Suprapubic skin (tissue), 4 donors: ENCODE results near the gene CLDN6. TPM values are rescaled to one million over a fixed set of nuclear protein-coding genes. Genes with fewer than 3 reads are reported as not detected.
A peak's percentile ranks its signal among the peaks of the same experiment; 100 is the strongest.

ENCODE experiments used
- DNase-seq, 2 donors: peaks; one replicate each; pipeline ENCODE4 v3.0.0-alpha.2; 2019; ENCODE audit warnings: low spot score in 2 of 2
- H3K27ac ChIP-seq: fragments of 200-600 bp; sonication (generic); one replicate; pipeline ENCODE4 v1.5.1; 2019
- H3K27me3 ChIP-seq: fragments of 200-600 bp; sonication (generic); one replicate; pipeline ENCODE4 v1.5.1; 2019
- H3K36me3 ChIP-seq: fragments of 200-600 bp; sonication (generic); one replicate; pipeline ENCODE4 v1.5.1; 2019
- H3K4me1 ChIP-seq: fragments of 200-600 bp; sonication (generic); one replicate; pipeline ENCODE4 v1.5.1; 2019
- H3K4me3 ChIP-seq: fragments of 200-600 bp; sonication (generic); one replicate; pipeline ENCODE4 v1.5.1; 2019; ENCODE audit warnings: mild to moderate bottlenecking
- H3K9me3 ChIP-seq: fragments of 200-600 bp; sonication (generic); one replicate; pipeline ENCODE4 v1.5.1; 2019
- CTCF ChIP-seq, 2 donors: fragments of 200-600 bp in 1 of 2; fragments of 450-650 bp in 1 of 2; sonication (generic) in 1 of 2; IDR thresholded peaks; one replicate each; pipeline ENCODE4 v1.5.1; 2016 to 2019; ENCODE audit warnings: antibody characterized with exemption in 2 of 2, mild to moderate bottlenecking in 1 of 2, moderate library complexity in 1 of 2
- EP300 ChIP-seq: sonication (generic); formaldehyde crosslinking; IDR thresholded peaks from one replicate; pipeline ENCODE4 v1.6.1; 2017; ENCODE audit warnings: antibody characterized with exemption
- POLR2A ChIP-seq, 2 donors: fragments of 450-650 bp; IDR thresholded peaks; one replicate each; pipeline ENCODE4 v1.6.1; 2017; ENCODE audit warnings: antibody characterized with exemption in 2 of 2, mild to moderate bottlenecking in 2 of 2, moderate library complexity in 2 of 2
- POLR2AphosphoS5 ChIP-seq, 3 donors: sonication (generic); formaldehyde crosslinking; IDR thresholded peaks; one replicate each; pipeline ENCODE4 v1.6.1; 2017; ENCODE audit warnings: antibody characterized with exemption in 3 of 3
- WGBS: methylation state at CpG from one replicate; pipeline ENCODE4 v1.1.5; 2018; 5-methylcytosine and 5-hydroxymethylcytosine counted together
- total RNA-seq, 4 donors: library from RNA; depleted of rRNA; stranded (reverse); fragments of >200 nt; gene quantifications; one replicate each; pipeline ENCODE4 v1.1.0, GENCODE V29; 2016

Gene CLDN6
- total RNA-seq, 4 donors from 2014 or later, result not detected

DNA sequence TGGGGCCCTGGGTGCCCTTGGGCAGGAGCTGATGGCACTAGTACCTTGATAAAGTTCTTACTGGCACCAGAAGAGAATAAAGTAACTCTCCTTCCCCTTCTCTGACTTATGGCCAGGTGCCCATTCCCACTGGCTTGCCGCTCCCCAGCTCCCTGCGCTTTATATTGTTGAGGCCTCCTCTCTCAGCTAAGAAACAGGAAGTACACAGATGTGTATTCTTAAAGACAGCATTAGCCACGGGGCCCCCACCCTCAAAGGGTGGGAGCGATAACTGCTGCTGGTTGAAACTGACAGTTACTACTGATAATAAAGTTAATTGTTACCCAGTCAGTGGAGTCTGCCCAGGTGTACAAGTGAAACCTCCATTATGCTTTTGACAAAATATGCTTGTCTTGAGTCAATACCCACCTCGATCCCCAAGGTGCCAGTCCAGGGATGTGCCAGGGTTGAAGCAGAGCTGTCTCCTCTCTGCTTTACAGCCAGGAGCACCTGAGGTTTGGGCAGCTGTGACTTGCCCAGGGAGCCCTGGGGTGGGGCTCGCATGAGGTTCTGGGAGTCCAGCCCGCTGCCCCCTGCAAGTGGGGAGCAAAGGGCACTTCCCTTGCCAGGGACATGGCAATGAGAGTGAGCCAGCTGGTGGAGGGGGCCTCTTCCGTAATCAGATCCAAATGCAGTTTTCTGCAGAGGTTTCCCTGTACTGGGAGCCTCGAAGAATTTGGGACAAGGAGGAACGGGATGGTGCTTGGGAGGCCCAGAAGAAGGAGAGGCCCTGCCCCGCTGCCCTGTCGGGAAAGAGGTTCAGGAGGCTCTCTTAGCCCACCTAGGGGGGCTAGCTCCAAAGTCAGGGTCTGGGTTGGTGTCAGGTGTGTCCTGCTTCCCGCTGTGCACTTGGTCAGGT lies 10.7 kb downstream of the CLDN6 start:
- no peak for DNase-seq
- H3K4me1 ChIP-seq, result peaks cover 29% of the 10 kb centered on the region
- H3K4me3 ChIP-seq, result no peak overlapping the region
- no peaks in the 10 kb centered on the region for H3K9me3 ChIP-seq
- H3K36me3 ChIP-seq, result no peaks in the 10 kb centered on the region
- H3K27ac ChIP-seq, result no peak overlapping the region
- TF ChIP-seq EP300, result no peak
- TF ChIP-seq POLR2AphosphoS5 (IDR thresholded peaks at IDR 0.05), result no peak
- TF ChIP-seq POLR2A (IDR thresholded peaks at IDR 0.05), result no peak
- TF ChIP-seq CTCF (IDR thresholded peaks at IDR 0.05), result no peak
- 54% methylated on average over 8 of the region's 13 CpGs for WGBS
- peaks cover 73% of the 10 kb centered on the region for H3K27me3 ChIP-seq

DNA sequence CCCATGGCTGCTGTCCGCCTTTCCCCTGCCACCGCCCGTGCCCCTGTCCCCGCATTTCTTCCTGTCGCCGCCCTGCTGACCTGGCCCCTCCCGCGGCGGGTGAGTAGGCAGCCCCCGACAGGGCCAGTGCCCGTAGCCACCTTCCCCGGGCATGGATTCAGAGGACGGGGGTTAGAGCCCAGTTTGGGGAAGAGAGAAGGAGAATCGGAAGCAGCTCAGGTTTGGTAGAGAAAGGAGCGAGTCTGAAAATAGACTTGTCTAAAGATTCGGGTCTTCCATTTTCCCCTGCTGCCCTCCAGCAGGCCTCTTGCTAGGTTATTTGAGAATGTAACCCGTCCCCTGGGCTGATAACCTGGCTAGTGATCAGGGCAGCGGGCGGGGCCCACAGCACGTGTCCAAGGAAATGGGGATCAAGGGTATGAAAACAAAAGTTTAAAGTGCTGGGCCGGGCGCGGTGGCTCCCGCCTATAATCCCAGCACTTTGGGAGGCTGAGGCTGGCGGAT lies 13.2 kb downstream of the CLDN6 start:
- no peak for TF ChIP-seq POLR2A (IDR thresholded peaks at IDR 0.05)
- TF ChIP-seq CTCF (IDR thresholded peaks at IDR 0.05), result no peak
- no peak for TF ChIP-seq POLR2AphosphoS5 (IDR thresholded peaks at IDR 0.05)
- no peak for TF ChIP-seq EP300
- 4% methylated on average over 12 of the region's 25 CpGs for WGBS
- H3K27me3 ChIP-seq, result peaks cover 52% of the 10 kb centered on the region
- H3K4me1 ChIP-seq, result peaks cover 25% of the 10 kb centered on the region
- no peaks in the 10 kb centered on the region for H3K36me3 ChIP-seq
- H3K4me3 ChIP-seq, result peak overlapping the region; percentile 42
- no peak overlapping the region for H3K27ac ChIP-seq
- no peaks in the 10 kb centered on the region for H3K9me3 ChIP-seq
- DNase-seq, result no peak

DNA sequence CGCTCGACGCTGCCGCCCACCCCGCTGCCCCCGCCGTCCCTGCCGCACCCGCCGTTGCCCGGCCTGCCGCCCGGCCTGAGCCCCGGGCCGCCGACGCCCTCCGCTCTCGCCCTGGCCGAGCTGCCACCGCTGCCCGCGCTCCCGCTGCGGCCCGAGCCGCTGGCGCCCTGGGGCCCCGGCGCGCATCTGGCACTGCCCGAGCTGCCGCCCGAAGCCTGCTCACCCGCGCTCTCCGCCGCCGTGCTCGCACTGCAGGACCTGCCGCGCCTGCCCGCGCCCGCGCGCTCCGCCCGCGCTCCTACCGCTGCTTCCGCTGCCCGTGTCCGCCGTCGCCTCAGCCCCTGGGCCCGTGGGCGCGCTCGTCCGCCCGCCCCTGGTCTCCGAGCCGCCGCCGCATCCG lies 13.7 kb downstream of the CLDN6 start:
- Histone ChIP-seq H3K36me3 (no peaks in the 10 kb centered on the region), H3K4me1 (peaks cover 25% of the 10 kb centered on the region), H3K27me3 (peaks cover 48% of the 10 kb centered on the region), H3K4me3 (peak overlapping the region; percentile 42), H3K27ac (no peak overlapping the region), H3K9me3 (no peaks in the 10 kb centered on the region)
- TF ChIP-seq EP300 (no peak), POLR2A (IDR thresholded peaks at IDR 0.05) (no peak), CTCF (IDR thresholded peaks at IDR 0.05) (no peak), POLR2AphosphoS5 (IDR thresholded peaks at IDR 0.05) (no peak)
- no peak for DNase-seq
- WGBS, result no CpG with 5 or more reads among the region's 67 CpGs

DNA sequence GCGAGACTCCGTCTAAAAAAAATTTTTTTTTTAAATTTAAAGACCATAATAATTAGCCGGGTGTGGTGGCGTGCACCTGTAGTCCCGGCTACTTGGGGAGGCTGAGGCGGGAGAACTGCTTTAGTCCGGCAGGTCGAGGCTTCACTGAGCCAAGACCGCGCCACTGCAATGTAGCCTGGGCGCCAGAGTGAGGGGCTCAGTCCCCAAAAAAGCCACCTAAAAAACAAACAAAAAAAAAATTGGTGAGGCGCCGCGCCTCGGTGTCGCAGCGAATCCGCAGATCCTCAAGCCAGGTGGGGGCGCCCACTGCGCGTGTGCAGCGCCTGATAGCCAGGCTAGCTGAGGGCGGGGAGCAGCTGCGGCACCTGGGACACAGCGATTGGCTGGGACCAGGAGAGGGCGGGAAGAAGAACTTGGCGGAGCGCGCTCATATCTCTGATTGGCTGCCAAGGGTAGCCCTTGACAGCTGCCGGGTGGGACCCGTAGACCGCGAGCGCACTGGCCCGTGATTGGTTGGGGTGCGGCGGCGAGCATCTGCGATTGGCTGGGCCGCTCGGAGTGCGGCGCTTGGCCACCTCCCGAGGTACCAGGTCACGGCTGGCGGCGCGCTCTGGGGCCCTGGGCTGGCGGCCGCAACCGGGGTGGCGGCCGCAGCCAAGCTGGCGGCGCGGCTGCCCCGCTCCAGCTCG lies 14.3 kb downstream of the CLDN6 start:
- Histone ChIP-seq H3K9me3 (no peaks in the 10 kb centered on the region), H3K27ac (no peak overlapping the region), H3K36me3 (no peaks in the 10 kb centered on the region), H3K27me3 (peaks cover 44% of the 10 kb centered on the region), H3K4me3 (peak overlapping the region; percentile 42), H3K4me1 (peaks cover 25% of the 10 kb centered on the region)
- 17% methylated on average over 23 of the region's 58 CpGs for WGBS
- peak; percentile 95 to 98 for DNase-seq
- TF ChIP-seq POLR2AphosphoS5 (IDR thresholded peaks at IDR 0.05) (no peak), EP300 (no peak), POLR2A (IDR thresholded peaks at IDR 0.05) (no peak), CTCF (IDR thresholded peaks at IDR 0.05) (peak in 1 of 2 donors; percentile 43)

- no peak for DNase-seq
- no peak for TF ChIP-seq POLR2AphosphoS5 (IDR thresholded peaks at IDR 0.05)
- TF ChIP-seq POLR2A (IDR thresholded peaks at IDR 0.05), result no peak
- no peak for TF ChIP-seq CTCF (IDR thresholded peaks at IDR 0.05)
- no peak for TF ChIP-seq EP300
- Histone ChIP-seq H3K9me3 (no peaks in the 10 kb centered on the region), H3K4me3 (no peak overlapping the region), H3K27ac (no peak overlapping the region), H3K36me3 (no peaks in the 10 kb centered on the region), H3K27me3 (peaks cover 20% of the 10 kb centered on the region), H3K4me1 (peaks cover 10% of the 10 kb centered on the region)
- 74% methylated on average over 5 of the region's 12 CpGs for WGBS
Observed at GRCh38 chr16:3001316-3001715, 16.7 kb downstream of the CLDN6 start.
